Measurements from ENCODE around the gene ZDHHC6. TPM values are rescaled to one million over a fixed set of nuclear protein-coding genes. Genes with fewer than 3 reads are reported as not detected.

The ZDHHC6 gene
- total and polyA plus RNA-seq, 5 donors, result 17.8 to 27.2 (median 18.2) TPM

Other genes starting within 250 kb of the ZDHHC6 start
- gene TECTB, start 163.5 kb downstream of the ZDHHC6 start, total RNA-seq, result not detected
- gene TECTB, start 163.5 kb downstream of the ZDHHC6 start, polyA plus RNA-seq, result not detected
- 10 to 100 TPM in 1 of 4 donors, 1 to 10 TPM in 3; 6.9 to 10.2 (median 8.0) TPM for gene ACSL5, start 72.8 kb downstream of the ZDHHC6 start, total RNA-seq
- 7.2 TPM for gene ACSL5, start 72.8 kb downstream of the ZDHHC6 start, polyA plus RNA-seq
- gene VTI1A, start 301 bp upstream of the ZDHHC6 start, total RNA-seq, result 10 to 100 TPM; 17.6 to 22.5 (median 21.1) TPM
- gene VTI1A, start 301 bp upstream of the ZDHHC6 start, polyA plus RNA-seq, result 9.1 TPM

All from right cardiac atrium (tissue), 5 donors.